Measurements from ENCODE around the gene B3GNT4. TPM values are rescaled to one million over a fixed set of nuclear protein-coding genes. Genes with fewer than 3 reads are reported as not detected.
"Not testable (repeated sequence)": the region's sequence is repeated elsewhere in the genome, so short reads cannot be mapped to it uniquely, and the experiment has no call there.

Gene B3GNT4
- total RNA-seq, 4 donors from 2014 or later = not detected

DNA sequence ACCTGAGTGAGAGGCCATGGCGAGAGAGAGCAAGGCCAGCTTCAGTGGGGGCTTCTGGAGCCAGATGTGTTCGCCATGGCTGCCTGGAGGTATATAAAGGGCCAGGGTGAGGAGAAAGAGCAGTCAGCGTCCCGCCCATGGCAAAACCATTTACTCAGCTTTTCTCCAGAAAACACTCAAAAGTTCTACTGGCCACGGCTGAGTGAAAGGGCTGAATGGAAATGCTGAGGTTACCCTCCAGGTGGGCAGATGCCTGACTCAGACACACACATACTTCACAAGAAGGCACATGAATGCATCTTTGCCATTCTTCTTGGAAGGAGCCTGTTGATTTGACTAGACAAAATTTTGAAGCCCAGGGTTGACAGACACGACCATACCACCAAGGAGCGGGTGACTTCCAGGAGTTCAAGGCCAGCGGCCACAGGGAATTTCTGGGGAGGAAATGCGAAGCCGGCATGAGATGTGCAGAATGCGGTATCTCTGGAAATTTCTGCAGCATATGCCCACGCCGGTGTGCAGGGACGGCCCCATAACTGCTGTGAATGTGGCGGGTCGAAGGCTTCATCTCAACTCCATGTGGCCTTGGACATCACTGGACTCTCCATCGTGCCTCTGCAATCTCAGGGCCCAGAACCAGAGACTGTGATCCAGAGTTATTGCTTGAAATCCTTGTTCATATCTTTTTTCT is 29.2 kb upstream of the B3GNT4 start, which contains the start of gene IL31:
Gene IL31, minus strand, starts transcription at position 67 of the 691 bp plus-strand sequence. Its CDS starts 49 bp downstream, at position 18.
- Histone ChIP-seq H3K36me3 (no peaks in the 10 kb centered on the region), H3K4me1 (no peaks in the 10 kb centered on the region), H3K4me3 (no peak within 1 kb of the TSS), H3K9me3 (no peaks in the 10 kb centered on the region), H3K27ac (replicated peaks in 1 of 4) (no peak within 1 kb of the TSS), H3K27me3 (peaks cover 0 to 16% (median 0%) of the 10 kb centered on the region in 4 donors)
- 93% methylated on average over 17 of the region's 17 CpGs for WGBS
- intact Hi-C loops (cut with DNase I) = no loop called here
- DNase-seq (ENCODE audit: extremely low spot score) = peak; percentile 86
- TF ChIP-seq POLR2A (IDR thresholded peaks at IDR 0.05; ENCODE audit: low read depth) (no peak), EP300 (IDR thresholded peaks at IDR 0.05) (no peak), POLR2AphosphoS5 (IDR thresholded peaks at IDR 0.05) (no peak)
- TF ChIP-seq, protein P1, sequence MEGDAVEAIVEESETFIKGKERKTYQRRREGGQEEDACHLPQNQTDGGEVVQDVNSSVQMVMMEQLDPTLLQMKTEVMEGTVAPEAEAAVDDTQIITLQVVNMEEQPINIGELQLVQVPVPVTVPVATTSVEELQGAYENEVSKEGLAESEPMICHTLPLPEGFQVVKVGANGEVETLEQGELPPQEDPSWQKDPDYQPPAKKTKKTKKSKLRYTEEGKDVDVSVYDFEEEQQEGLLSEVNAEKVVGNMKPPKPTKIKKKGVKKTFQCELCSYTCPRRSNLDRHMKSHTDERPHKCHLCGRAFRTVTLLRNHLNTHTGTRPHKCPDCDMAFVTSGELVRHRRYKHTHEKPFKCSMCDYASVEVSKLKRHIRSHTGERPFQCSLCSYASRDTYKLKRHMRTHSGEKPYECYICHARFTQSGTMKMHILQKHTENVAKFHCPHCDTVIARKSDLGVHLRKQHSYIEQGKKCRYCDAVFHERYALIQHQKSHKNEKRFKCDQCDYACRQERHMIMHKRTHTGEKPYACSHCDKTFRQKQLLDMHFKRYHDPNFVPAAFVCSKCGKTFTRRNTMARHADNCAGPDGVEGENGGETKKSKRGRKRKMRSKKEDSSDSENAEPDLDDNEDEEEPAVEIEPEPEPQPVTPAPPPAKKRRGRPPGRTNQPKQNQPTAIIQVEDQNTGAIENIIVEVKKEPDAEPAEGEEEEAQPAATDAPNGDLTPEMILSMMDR (IDR thresholded peaks at IDR 0.05) = no peak

DNA sequence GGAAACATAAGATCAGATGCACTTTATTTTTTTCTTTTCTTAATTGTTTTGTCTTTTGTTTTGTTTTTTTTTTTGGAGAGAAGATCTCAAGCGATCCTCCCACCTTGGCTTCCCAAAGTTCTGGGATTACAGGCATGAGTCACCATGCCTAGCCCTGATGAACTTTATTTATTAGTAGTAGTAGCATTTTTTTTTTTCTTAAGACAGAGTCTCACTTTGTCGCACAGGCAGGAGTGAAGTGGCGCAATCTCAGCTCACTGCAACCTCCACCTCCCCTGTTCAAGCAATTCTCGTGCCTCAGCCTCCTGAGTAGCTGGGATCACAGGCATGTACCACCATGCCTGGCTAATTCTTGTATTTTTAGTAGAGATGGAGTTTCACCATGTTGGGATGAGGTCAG is 27.0 kb upstream of the B3GNT4 start:
- H3K4me1 ChIP-seq; H3K27me3 ChIP-seq; H3K36me3 ChIP-seq; intact Hi-C loops (cut with DNase I); H3K9me3 ChIP-seq; H3K27ac ChIP-seq (replicated peaks in 1 of 4); DNase-seq (ENCODE audit: extremely low spot score); H3K4me3 ChIP-seq: not testable (repeated sequence)
- WGBS = 96% methylated on average over 4 of the region's 4 CpGs

DNA sequence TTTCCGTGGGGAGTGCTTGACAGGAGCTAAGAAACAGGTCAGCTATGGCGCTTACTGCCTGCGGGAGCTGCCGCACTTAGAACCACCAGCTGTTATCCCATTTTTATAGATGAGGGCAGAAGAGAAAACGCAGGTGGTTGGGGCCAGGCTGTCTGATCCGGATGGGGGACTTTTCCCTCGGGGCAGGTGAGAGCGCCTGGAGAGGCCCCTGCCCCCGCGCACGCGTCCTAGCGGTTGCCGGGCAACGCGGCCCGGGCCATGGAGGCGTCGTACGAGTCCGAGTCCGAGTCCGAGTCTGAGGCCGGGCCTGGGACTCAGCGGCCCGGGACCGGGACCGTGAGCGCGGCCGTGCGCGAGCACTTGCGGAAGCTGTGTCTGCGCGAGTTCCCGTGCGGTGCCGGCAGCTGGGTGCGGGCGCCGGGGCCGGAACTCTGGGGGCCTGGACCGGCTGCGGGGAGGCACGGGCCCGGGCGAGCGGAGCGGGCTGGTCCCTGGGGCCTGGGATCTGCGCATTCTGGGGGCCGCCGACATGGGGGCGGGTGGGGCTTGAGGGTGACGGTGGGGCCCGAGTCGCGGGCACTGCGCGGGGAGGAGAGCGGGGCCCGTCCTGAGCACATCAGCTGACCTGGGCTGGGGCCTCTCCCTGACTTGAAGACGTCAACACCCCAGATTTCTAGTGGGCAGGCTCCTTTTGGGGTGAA is 20.5 kb upstream of the B3GNT4 start, which contains the start of gene LRRC43:
Gene LRRC43, plus strand, starts transcription at position 237 of the 701 bp plus-strand sequence. Its CDS starts 22 bp downstream, at position 259.
- no peaks in the 10 kb centered on the region for H3K36me3 ChIP-seq
- TF ChIP-seq POLR2A (IDR thresholded peaks at IDR 0.05; ENCODE audit: low read depth) (no peak), EP300 (IDR thresholded peaks at IDR 0.05) (no peak), POLR2AphosphoS5 (IDR thresholded peaks at IDR 0.05) (no peak)
- TF ChIP-seq, protein P1 (IDR thresholded peaks at IDR 0.05) = no peak
- peaks cover 0 to 13% (median 12%) of the 10 kb centered on the region in 4 donors for H3K4me1 ChIP-seq
- intact Hi-C loops (cut with DNase I) = no loop called here
- peaks cover 0 to 9% (median 0%) of the 10 kb centered on the region in 4 donors for H3K27me3 ChIP-seq
- H3K9me3 ChIP-seq = no peaks in the 10 kb centered on the region
- peak within 1 kb of the TSS; percentile 55 to 65 (median 61) for H3K4me3 ChIP-seq
- DNase-seq (ENCODE audit: extremely low spot score) = no peak
- H3K27ac ChIP-seq (replicated peaks in 1 of 4) = no peak within 1 kb of the TSS
- WGBS = 3% methylated on average over 18 of the region's 63 CpGs

DNA sequence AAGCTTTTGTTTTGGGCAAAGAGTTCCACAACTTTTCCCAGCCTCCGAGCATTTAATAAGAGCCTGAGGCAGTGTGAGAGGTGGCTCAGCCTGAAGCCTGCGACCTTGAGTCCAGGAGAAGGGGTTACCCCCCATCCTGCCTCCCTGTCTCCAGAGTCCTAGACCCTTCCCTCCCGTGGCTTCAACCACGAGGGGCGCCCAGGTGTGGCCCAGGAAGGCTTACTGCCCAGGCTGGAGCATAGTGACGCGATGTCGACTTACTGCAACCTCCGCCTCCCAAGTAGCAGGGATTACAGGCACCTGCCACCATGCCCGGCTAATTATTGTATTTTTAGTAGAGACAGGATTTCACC is 19.9 kb upstream of the B3GNT4 start:
- Histone ChIP-seq H3K36me3 (no peaks in the 10 kb centered on the region), H3K4me3 (peak overlapping the region; percentile 55 to 65 (median 61)), H3K9me3 (no peaks in the 10 kb centered on the region), H3K27ac (replicated peaks in 1 of 4) (no peak overlapping the region), H3K27me3 (peaks cover 0 to 9% (median 0%) of the 10 kb centered on the region in 4 donors), H3K4me1 (peaks cover 0 to 13% (median 12%) of the 10 kb centered on the region in 4 donors)
- no peak for DNase-seq (ENCODE audit: extremely low spot score)
- TF ChIP-seq POLR2A (IDR thresholded peaks at IDR 0.05; ENCODE audit: low read depth) (no peak), POLR2AphosphoS5 (IDR thresholded peaks at IDR 0.05) (no peak)
- 89% methylated on average over 9 of the region's 10 CpGs for WGBS
- intact Hi-C loops (cut with DNase I) = no loop called here

DNA sequence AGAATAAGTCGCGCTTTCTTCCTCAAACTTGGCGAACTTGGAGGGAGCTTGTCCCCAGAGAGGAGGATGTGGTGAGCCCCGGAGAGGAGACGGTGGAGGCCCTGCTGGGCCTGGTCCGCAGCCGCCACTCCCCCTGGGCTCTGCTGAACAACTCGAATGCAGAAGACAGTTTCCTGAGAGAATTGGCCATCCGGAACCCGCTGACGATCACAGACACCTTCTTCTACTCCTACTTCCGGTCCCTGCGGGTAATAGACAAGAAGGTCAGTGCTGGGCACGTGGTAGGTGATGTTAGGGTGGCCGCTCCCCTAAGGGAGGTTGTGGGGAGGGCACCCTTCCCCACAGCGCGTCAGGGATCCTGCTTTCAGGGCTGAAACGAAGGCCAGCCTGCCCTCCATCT is 19.0 kb upstream of the B3GNT4 start:
- no peaks in the 10 kb centered on the region for H3K9me3 ChIP-seq
- intact Hi-C loops (cut with DNase I) = no loop called here
- no peak overlapping the region for H3K27ac ChIP-seq (replicated peaks in 1 of 4)
- peaks cover 0 to 13% (median 12%) of the 10 kb centered on the region in 4 donors for H3K4me1 ChIP-seq
- 81% methylated on average over 14 of the region's 18 CpGs for WGBS
- TF ChIP-seq EP300 (IDR thresholded peaks at IDR 0.05) (no peak), POLR2A (IDR thresholded peaks at IDR 0.05; ENCODE audit: low read depth) (no peak), POLR2AphosphoS5 (IDR thresholded peaks at IDR 0.05) (no peak)
- TF ChIP-seq, protein P1 (IDR thresholded peaks at IDR 0.05) = no peak
- H3K27me3 ChIP-seq = peaks cover 0 to 9% (median 0%) of the 10 kb centered on the region in 4 donors
- H3K36me3 ChIP-seq = no peaks in the 10 kb centered on the region
- no peak overlapping the region for H3K4me3 ChIP-seq
- DNase-seq (ENCODE audit: extremely low spot score) = no peak

Data from esophagus muscularis mucosa (tissue), 4 donors.